ENCODE results near the gene DGKD.

The DGKD gene

GRCh38 chr2:233353769-233354499, at the start of gene DGKD:
DGKD (plus strand) TSS chr2:233354494; CDS start chr2:233354519, 25 bp downstream.
- Histone ChIP-seq H3K9ac (peak within 1 kb of the TSS; percentile 63; the same call in 1 of the 2 replicates), H3K36me3 (ENCODE audit: insufficient read depth) (no peaks in the 10 kb centered on the region), H2AFZ (ENCODE audit: low read depth) (peak within 1 kb of the TSS; percentile 100), H3K4me2 (peak within 1 kb of the TSS; percentile 91), H3K79me2 (ENCODE audit: insufficient read depth, low read depth) (peaks cover 21% of the 10 kb centered on the region; the same call in 1 of the 2 replicates), H3K4me3 (IDR thresholded peaks at IDR 0.05; ENCODE audit: insufficient read depth, low read depth, low read length) (peak within 1 kb of the TSS; percentile 80), H4K20me1 (ENCODE audit: insufficient read depth) (no peaks in the 10 kb centered on the region), H3K27me3 (ENCODE audit: insufficient read depth, low read depth) (no peaks in the 10 kb centered on the region), H3K4me1 (ENCODE audit: low read depth, poor library complexity, severe bottlenecking) (peaks cover 16% of the 10 kb centered on the region), H3K27ac (peak within 1 kb of the TSS; percentile 35; the same call in 1 of the 2 replicates)
- peak; percentile 51 for TF ChIP-seq CTCF (conservative IDR thresholded peaks at IDR 0.05; ENCODE audit: low read depth, low read length)

GRCh38 chr2:233307565-233307964, 46.7 kb upstream of the DGKD start, which contains the start of gene SAG:
SAG (plus strand) TSS chr2:233307816; CDS start chr2:233309190, 1,374 bp downstream.
- no peaks in the 10 kb centered on the region for H3K4me1 ChIP-seq (ENCODE audit: low read depth, poor library complexity, severe bottlenecking)
- no peak for TF ChIP-seq CTCF (conservative IDR thresholded peaks at IDR 0.05; ENCODE audit: low read depth, low read length)
- no peaks in the 10 kb centered on the region for H4K20me1 ChIP-seq (ENCODE audit: insufficient read depth)
- no peak within 1 kb of the TSS for H3K9ac ChIP-seq
- no peaks in the 10 kb centered on the region for H3K27me3 ChIP-seq (ENCODE audit: insufficient read depth, low read depth)
- H2AFZ ChIP-seq (ENCODE audit: low read depth) = no peak within 1 kb of the TSS
- no peak within 1 kb of the TSS for H3K4me2 ChIP-seq
- H3K27ac ChIP-seq = no peak within 1 kb of the TSS
- H3K4me3 ChIP-seq (IDR thresholded peaks at IDR 0.05; ENCODE audit: insufficient read depth, low read depth, low read length) = no peak within 1 kb of the TSS
- H3K36me3 ChIP-seq (ENCODE audit: insufficient read depth) = no peaks in the 10 kb centered on the region
- H3K79me2 ChIP-seq (ENCODE audit: insufficient read depth, low read depth) = no peaks in the 10 kb centered on the region

GRCh38 chr2:233311241-233311926, 42.9 kb upstream of the DGKD start:
- Histone ChIP-seq H3K4me2 (no peak overlapping the region), H3K9ac (no peak overlapping the region), H3K27ac (no peak overlapping the region), H3K36me3 (ENCODE audit: insufficient read depth) (no peaks in the 10 kb centered on the region), H3K79me2 (ENCODE audit: insufficient read depth, low read depth) (no peaks in the 10 kb centered on the region), H4K20me1 (ENCODE audit: insufficient read depth) (no peaks in the 10 kb centered on the region), H2AFZ (ENCODE audit: low read depth) (no peak overlapping the region), H3K27me3 (ENCODE audit: insufficient read depth, low read depth) (no peaks in the 10 kb centered on the region), H3K4me3 (IDR thresholded peaks at IDR 0.05; ENCODE audit: insufficient read depth, low read depth, low read length) (no peak overlapping the region), H3K4me1 (ENCODE audit: low read depth, poor library complexity, severe bottlenecking) (no peaks in the 10 kb centered on the region)
- no peak for TF ChIP-seq CTCF (conservative IDR thresholded peaks at IDR 0.05; ENCODE audit: low read depth, low read length)

GRCh38 chr2:233312874-233313273, 41.4 kb upstream of the DGKD start:
- no peak overlapping the region for H3K27ac ChIP-seq
- H2AFZ ChIP-seq (ENCODE audit: low read depth) = no peak overlapping the region
- no peaks in the 10 kb centered on the region for H3K36me3 ChIP-seq (ENCODE audit: insufficient read depth)
- H3K4me3 ChIP-seq (IDR thresholded peaks at IDR 0.05; ENCODE audit: insufficient read depth, low read depth, low read length) = no peak overlapping the region
- H4K20me1 ChIP-seq (ENCODE audit: insufficient read depth) = no peaks in the 10 kb centered on the region
- no peaks in the 10 kb centered on the region for H3K4me1 ChIP-seq (ENCODE audit: low read depth, poor library complexity, severe bottlenecking)
- TF ChIP-seq CTCF (conservative IDR thresholded peaks at IDR 0.05; ENCODE audit: low read depth, low read length) = no peak
- H3K9ac ChIP-seq = no peak overlapping the region
- H3K4me2 ChIP-seq = no peak overlapping the region
- H3K27me3 ChIP-seq (ENCODE audit: insufficient read depth, low read depth) = no peaks in the 10 kb centered on the region
- H3K79me2 ChIP-seq (ENCODE audit: insufficient read depth, low read depth) = no peaks in the 10 kb centered on the region

All from KMS-11 (cell line).